ENCODE measurements around the gene SHISA7. TPM values are rescaled to one million over a fixed set of nuclear protein-coding genes. Genes with fewer than 3 reads are reported as not detected.

Gene SHISA7
- total and polyA plus RNA-seq, 8 donors, result not detected

GRCh38 chr19:55390461-55390880, 52.6 kb downstream of the SHISA7 start:
- WGBS, 5 donors, result 76 to 85% (median 79%) methylated on average over 7 of the region's 7 CpGs
- TF ChIP-seq CTCF (IDR thresholded peaks at IDR 0.05) (no peak), POLR2AphosphoS5 (IDR thresholded peaks at IDR 0.05) (no peak), EP300 (IDR thresholded peaks at IDR 0.05) (no peak), POLR2A (IDR thresholded peaks at IDR 0.05) (no peak)
- H3K4me1 ChIP-seq, result peaks cover 25 to 61% (median 47%) of the 10 kb centered on the region in 4 donors
- DNase-seq, result no peak
- H3K27ac ChIP-seq, result no peak overlapping the region
- H3K9me3 ChIP-seq, result no peaks in the 10 kb centered on the region
- intact Hi-C loops (cut with DNase I; ENCODE audit: low total_unique reads), result no loop called here
- peaks cover 25 to 58% (median 47%) of the 10 kb centered on the region in 4 donors for H3K36me3 ChIP-seq
- H3K27me3 ChIP-seq, result no peaks in the 10 kb centered on the region
- no peak overlapping the region for H3K4me3 ChIP-seq

GRCh38 chr19:55389386-55390317, 53.4 kb downstream of the SHISA7 start:
- peak overlapping the region in 1 of 4 donors; percentile 90 for H3K4me3 ChIP-seq
- WGBS, 5 donors, result 73 to 84% (median 82%) methylated on average over 18 to 21 of the region's 21 CpGs
- DNase-seq, result no peak
- no peaks in the 10 kb centered on the region for H3K9me3 ChIP-seq
- intact Hi-C loops (cut with DNase I; ENCODE audit: low total_unique reads), result no loop called here
- H3K36me3 ChIP-seq, result peaks cover 25 to 58% (median 47%) of the 10 kb centered on the region in 4 donors
- no peaks in the 10 kb centered on the region for H3K27me3 ChIP-seq
- peaks cover 31 to 66% (median 52%) of the 10 kb centered on the region in 4 donors for H3K4me1 ChIP-seq
- TF ChIP-seq EP300 (IDR thresholded peaks at IDR 0.05) (no peak), POLR2A (IDR thresholded peaks at IDR 0.05) (no peak), CTCF (IDR thresholded peaks at IDR 0.05) (no peak), POLR2AphosphoS5 (IDR thresholded peaks at IDR 0.05) (no peak)
- no peak overlapping the region for H3K27ac ChIP-seq

GRCh38 chr19:55387736-55388497, 55.2 kb downstream of the SHISA7 start:
- no peak for DNase-seq
- H3K36me3 ChIP-seq, result peaks cover 25 to 58% (median 47%) of the 10 kb centered on the region in 4 donors
- H3K27me3 ChIP-seq, result no peaks in the 10 kb centered on the region
- no peak overlapping the region for H3K27ac ChIP-seq
- no peaks in the 10 kb centered on the region for H3K9me3 ChIP-seq
- H3K4me3 ChIP-seq, result peak overlapping the region in 3 of 4 donors; percentile 79 to 90 (median 88)
- TF ChIP-seq CTCF (IDR thresholded peaks at IDR 0.05) (no peak), POLR2A (IDR thresholded peaks at IDR 0.05) (no peak), EP300 (IDR thresholded peaks at IDR 0.05) (no peak), POLR2AphosphoS5 (IDR thresholded peaks at IDR 0.05) (no peak)
- WGBS, 5 donors, result 71 to 83% (median 77%) methylated on average over 14 to 24 of the region's 24 CpGs
- H3K4me1 ChIP-seq, result peaks cover 41 to 78% (median 64%) of the 10 kb centered on the region in 4 donors
- intact Hi-C loops (cut with DNase I; ENCODE audit: low total_unique reads), result no loop called here

GRCh38 chr19:55386493-55386971, 56.6 kb downstream of the SHISA7 start:
- intact Hi-C loops (cut with DNase I; ENCODE audit: low total_unique reads), result no loop called here
- Histone ChIP-seq H3K27ac (peak overlapping the region; percentile 89 to 97 (median 93)), H3K36me3 (peaks cover 25 to 51% (median 41%) of the 10 kb centered on the region in 4 donors), H3K9me3 (no peaks in the 10 kb centered on the region), H3K4me1 (peaks cover 43 to 79% (median 69%) of the 10 kb centered on the region in 4 donors), H3K27me3 (no peaks in the 10 kb centered on the region), H3K4me3 (peak overlapping the region; percentile 79 to 90 (median 88))
- DNase-seq, result no peak
- 0 to 2% (median 1%) methylated on average over 2 to 33 of the region's 33 CpGs for WGBS, 5 donors
- TF ChIP-seq POLR2A (IDR thresholded peaks at IDR 0.05) (no peak), CTCF (IDR thresholded peaks at IDR 0.05) (no peak), EP300 (IDR thresholded peaks at IDR 0.05) (no peak), POLR2AphosphoS5 (IDR thresholded peaks at IDR 0.05) (no peak)
